Epithelial cell of prostate (primary cell): ENCODE measurements around the gene HOXB3.

Source experiments
- DNase-seq: peaks from one replicate; pipeline ENCODE4 v3.0.0-alpha.2; 2011; ENCODE audit warnings: low read depth, low spot score
- H3K27ac ChIP-seq: fragments of 450-650 bp; 2 replicates; pipeline ENCODE4 v1.5.1; 2017; ENCODE audit warnings: mild to moderate bottlenecking

HOXB3 gene

DNA sequence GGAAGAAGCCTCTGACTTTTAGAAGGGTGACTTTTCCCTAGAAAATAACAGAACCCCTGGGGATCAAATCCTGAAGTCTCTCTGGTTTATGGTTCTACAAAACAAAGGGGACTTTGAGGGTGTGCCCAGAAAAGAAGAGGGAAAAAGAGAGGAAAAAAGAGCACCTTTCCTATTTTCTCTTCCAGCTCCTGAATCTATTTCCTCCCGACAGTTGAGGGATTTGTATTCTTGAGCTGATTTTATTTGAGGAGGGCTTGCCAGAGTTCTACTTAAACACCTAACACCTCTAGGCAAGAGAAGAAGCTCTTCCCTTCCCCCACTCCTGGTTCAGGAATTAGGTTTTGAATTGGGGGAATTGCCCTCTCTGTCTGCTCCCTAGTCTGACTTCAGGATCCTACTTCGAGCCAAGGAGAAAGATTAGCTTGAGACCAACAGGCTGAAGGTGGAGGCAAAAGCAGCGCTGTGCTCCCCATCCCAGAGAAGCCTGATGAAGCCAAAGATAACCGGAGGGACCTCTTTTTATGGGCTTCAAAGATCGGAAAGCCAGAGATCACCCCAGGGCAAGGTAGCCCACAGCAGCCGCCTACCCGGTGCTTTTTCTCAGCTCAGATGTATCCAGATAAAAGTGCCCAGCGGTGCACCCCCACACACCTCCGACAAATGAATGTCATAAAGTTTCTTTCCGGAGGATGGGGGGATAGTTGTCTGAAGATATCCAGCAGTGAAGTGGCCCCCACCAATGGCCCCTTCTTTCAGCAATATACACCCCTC is 796 bp downstream of the HOXB3 start:
- no peak for DNase-seq

DNA sequence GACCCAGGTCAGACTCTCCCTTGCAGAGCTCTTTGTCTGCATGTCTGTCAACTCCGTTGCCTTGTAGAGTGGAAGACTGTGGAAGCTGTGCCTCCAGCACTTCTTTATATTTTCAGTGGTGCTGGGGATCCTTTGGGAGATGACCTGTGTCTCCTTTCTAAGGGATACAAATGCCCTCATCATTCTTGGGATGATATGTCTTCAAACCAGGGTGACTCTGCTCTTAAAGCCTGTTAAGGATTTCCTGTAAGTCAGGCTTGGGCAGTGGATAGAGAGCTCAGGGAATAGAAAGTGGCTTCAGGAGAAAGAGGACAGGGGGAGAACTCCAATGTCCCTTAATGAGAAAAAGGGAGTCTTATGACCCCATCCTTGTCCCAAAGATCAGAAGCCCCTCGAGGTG is 1.5 kb downstream of the HOXB3 start:
- DNase-seq = no peak
- no peak overlapping the region for H3K27ac ChIP-seq

More for the DNA sequence above, 796 bp downstream of the HOXB3 start:
- H3K27ac ChIP-seq = no peak overlapping the region

GRCh38 chr17:48588074-48588415 is 2.0 kb downstream of the HOXB3 start:
- no peak for DNase-seq
- H3K27ac ChIP-seq = no peak overlapping the region

DNA sequence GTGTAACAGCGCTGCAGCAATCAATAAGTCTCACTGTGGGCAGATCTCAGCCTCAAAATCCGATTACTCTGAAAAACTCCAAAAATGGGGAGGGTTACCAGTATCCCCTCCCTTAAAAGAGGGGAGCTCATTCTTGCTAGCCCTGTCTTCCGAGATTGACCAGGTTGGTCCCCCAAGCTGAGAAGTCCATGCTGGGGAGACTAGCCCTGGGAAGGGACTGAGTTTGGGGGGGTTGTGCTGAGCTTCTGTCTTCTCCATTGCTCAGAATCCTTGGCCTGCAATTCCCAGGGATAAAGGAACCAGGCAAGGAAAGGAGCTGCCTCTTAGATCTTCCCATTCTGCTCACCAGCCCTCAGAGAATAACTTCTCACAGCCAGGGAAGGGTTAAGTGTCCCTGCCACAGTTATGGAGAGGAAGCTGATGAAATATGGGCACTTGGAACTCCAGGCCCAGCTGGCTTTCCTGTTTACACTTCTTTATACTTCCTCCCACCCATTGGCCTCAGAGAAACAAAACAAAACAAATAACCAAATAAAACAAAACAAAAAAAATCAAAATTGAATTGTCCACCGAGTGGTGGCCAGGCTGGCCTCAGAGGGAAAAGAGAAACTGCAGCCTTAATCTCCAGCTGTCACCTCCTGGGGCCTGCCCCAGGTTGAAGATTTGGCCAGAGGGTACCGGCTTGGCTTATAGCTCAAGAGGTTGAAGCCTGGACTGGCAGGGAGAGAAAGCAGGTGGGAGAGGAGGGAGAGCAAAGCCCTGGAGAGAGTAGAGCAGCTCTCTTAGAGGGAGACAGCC is 2.6 kb downstream of the HOXB3 start:
- DNase-seq = no peak
- no peak overlapping the region for H3K27ac ChIP-seq

GRCh38 chr17:48586355-48587258 is 3.4 kb downstream of the HOXB3 start:
- DNase-seq = no peak
- H3K27ac ChIP-seq = no peak overlapping the region

GRCh38 chr17:48584223-48584741 is 5.8 kb downstream of the HOXB3 start:
- no peak overlapping the region for H3K27ac ChIP-seq
- no peak for DNase-seq

GRCh38 chr17:48583708-48584222 is 6.3 kb downstream of the HOXB3 start:
- H3K27ac ChIP-seq = no peak overlapping the region
- no peak for DNase-seq

GRCh38 chr17:48582750-48583069 is 7.3 kb downstream of the HOXB3 start:
- no peak overlapping the region for H3K27ac ChIP-seq

GRCh38 chr17:48579760-48580554 is 10.1 kb downstream of the HOXB3 start:
- H3K27ac ChIP-seq = no peak overlapping the region
- DNase-seq = no peak

More at GRCh38 chr17:48582750-48583069, 7.3 kb downstream of the HOXB3 start:
- DNase-seq = no peak

DNA sequence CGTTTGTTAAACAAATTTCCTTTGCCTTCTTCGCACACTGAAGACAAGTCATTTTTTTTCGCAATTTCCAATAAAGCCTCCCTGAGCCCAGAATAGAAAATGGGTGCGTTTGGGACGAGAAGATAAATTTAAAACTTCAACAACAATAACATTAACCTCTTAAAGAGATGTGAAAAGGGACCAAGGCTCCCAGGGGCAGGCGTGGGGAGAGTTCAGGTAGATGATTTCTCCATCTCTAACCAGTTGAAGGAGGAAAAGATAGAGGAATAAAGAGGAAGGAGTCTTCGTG is 10.6 kb downstream of the HOXB3 start:
- DNase-seq = no peak
- no peak overlapping the region for H3K27ac ChIP-seq

GRCh38 chr17:48578616-48579470 is 11.2 kb downstream of the HOXB3 start:
- DNase-seq = no peak
- H3K27ac ChIP-seq = no peak overlapping the region

DNA sequence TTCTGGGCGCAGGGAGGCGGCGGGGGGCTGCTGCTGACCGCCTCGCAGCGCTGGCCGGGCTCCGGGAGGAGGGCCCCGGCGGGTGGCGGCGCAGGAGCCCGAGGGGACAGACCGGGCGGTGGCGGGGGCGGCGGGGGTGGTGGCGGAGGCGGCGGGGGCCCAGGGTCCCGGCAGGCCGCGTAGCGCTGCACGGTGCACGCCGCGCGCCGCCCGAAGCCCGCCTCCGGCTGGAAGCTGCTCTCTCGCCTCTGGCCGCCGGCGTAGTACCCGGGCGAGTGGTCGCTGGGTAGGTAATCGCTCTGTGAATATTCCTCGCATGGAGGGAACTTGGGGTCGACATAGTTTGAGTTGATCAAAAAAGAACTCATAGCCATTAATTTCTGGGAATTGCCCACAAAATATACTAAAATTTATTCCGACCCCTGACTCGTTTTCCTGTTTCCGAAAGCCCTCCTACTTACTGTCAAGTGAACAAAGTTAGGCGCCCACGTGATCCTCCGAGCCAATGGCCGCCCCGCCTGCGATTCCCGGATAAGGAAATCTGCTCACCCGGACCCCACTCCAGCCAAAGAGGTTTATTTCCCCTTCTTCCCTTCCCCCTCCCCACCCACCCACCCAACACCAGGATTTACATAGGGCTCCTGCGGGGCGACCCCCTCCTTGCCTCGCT is 12.0 kb downstream of the HOXB3 start, which contains the start of gene HOXB4:
Gene HOXB4, minus strand, starts transcription at position 405 of the 670 bp plus-strand sequence. Its CDS starts 31 bp downstream, at position 374.
- no peak for DNase-seq
- H3K27ac ChIP-seq = no peak within 1 kb of the TSS

DNA sequence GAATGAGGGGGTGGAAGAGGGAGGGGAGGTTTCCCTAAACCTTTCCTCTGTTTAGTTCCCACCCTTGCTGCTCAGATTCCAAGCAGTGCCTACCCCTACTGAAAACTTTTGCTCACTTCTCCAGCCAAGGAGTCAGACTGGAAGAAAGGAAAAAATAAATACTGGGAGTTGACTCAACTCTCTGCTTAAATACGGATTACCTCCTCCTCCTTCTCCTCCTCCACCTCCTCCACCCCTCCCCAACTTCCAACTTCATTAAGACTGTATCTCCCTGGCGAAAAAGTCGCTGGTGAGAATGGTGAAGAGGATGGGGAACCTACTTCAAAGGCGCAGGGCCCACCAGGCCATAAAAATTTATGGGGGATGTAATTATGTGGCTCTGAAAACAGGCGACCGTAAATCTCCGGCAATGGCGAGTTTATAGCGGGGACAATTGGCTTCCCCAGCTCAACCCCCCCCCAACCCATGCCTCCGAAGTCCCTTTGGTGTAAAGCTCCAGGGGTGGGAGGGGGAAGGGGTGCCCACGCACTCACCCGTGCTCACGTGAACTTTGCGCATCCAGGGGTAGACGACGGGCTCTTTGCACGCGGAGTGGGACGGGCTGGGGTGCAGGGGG is 12.6 kb downstream of the HOXB3 start:
- DNase-seq = no peak

DNA sequence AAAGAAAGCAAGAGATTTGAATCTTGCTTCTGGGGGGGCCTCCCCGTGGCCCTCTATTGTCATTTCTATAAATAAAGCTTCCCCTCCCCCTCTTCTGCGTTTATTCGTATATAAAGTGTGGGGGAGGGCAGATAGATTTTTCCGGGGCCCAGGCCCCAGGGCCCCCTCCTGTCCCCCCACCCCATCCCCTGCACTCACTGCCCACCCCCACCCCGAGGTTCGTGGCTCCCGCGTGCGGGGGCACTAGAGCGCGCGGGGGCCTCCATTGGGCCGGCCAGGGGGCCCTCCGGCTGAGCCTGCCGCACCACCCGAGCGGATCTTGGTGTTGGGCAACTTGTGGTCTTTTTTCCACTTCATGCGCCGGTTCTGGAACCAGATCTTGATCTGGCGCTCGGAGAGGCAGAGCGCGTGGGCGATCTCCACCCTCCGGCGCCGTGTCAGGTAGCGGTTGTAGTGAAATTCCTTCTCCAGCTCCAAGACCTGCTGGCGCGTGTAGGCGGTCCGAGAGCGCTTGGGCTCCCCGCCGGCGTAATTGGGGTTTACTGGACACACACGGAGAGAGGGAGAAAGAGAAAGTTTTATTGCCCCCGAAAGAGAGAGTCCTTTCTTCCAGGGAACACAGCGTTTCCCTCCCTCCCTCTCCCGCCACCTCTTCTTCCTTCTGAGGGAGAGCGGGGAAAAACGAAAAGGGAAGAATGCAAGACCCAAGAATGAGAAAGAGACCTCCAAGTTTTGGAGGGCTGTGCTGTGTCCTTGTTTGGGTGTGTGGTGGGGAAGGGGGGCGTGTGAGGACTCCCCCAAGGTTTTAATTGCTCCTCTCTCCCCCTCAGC is 13.3 kb downstream of the HOXB3 start:
- no peak overlapping the region for H3K27ac ChIP-seq

More for the DNA sequence above, 12.6 kb downstream of the HOXB3 start:
- H3K27ac ChIP-seq = no peak overlapping the region

GRCh38 chr17:48575673-48576478 is 14.2 kb downstream of the HOXB3 start:
- no peak overlapping the region for H3K27ac ChIP-seq
- no peak for DNase-seq

More for the DNA sequence above, 13.3 kb downstream of the HOXB3 start:
- no peak for DNase-seq

- DNase-seq = no peak
Measured at GRCh38 chr17:48575066-48575582, 14.9 kb downstream of the HOXB3 start.

More at GRCh38 chr17:48575066-48575582, 14.9 kb downstream of the HOXB3 start:
- no peak overlapping the region for H3K27ac ChIP-seq
